Glomerular visceral epithelial cell (primary cell): Measurements from ENCODE around the gene CSTF3.
"Not testable (repeated sequence)": the region's sequence is repeated elsewhere in the genome, so short reads cannot be mapped to it uniquely, and the experiment has no call there.

ENCODE experiments used
- DNase-seq: peaks from one replicate; pipeline ENCODE4 v3.0.0-alpha.2; 2016; ENCODE audit errors: extremely low spot score

The CSTF3 gene

DNA sequence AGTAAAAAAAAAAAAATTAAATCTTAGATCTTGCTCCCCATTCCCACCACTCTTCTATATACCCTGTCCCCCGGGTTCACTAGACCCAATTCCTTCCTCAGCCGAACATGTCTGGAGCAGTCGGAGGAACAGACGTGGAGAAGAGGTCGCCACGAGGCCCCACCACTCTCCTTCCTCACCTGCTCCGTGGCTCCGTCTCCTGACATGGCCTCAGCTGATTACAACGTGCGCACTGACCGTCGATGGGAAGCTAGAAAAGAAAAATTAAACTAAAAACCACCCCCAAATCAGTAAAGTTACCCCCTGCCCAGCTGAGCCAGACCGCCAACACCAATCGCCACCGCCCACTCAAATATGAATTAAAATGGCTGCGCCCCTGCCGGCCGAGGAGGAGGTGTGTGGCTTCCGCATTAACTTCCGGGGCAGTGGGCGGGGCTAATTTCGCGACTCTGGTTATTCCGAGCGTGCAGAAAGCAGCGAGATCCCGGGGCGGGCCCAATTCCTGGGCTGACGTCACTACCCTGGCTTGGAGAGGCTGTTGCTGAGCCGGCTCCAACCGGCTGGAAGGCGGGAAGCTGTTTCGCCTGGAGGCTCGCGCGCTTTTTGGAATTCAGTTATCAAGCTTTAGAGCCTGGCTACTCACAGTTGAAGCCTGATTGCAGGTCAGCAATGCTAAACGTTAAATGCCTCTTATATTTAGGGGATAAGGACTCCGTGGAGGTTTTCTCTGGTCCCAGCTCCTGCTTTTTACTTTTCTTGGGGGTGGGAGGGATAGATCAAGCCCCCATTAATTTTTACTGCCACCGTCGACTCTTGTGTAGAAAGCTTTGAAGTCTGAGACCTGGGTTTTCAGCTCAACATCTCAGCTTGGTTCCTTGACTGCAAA, at the start of gene CSTF3:
TSS of gene CSTF3 (minus strand) at position 361 of the 886 bp plus-strand sequence. CDS start at position 206, 155 bp downstream.
- DNase-seq = peak; percentile 99

DNA sequence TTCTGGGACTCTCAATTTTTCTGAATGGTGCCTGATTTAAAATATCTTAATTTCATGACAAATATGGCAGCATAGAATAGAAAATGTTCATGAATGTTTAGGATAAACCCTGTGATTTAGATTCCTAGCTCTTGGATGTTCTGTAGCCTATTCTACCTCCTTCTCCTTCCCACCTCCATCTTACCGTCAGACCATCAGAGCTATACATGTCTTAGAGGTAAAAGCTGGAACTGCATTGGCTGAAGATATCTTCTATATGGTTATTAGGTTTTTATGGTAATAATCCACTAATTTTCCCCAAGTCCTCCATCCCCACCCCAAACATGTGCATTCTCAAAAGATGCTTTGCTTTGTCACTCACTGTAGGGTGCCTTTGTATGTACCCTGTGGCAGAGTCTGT, 46.9 kb upstream of the CSTF3 start:
- DNase-seq = no peak

DNA sequence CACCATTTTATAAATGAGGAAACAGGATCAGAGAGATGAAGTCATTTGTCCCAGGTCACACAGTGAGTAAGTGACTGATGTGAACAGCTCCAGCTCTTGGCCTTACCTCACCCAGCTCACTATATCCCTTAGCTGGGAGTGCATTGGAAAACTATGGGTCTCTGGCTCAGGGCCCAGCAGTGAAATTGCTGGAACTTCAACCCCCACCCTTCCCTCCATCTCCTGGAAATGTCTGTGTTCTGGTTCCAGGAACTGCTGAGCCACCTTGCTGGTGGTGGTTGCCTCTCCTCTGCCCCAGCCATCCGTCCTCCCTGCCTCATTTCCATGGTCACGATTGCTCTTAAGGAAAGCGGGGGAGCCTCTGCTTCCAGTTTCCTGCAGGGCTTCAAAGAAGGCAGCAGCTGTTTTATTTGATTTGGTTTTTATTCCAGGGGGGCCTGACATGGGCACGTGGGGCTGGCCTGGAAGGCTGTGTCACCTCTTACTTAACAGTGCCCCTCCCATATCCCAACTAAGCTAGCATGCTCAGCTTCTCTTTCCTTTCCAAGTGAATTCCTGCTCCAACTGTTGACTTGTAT, 46.2 kb upstream of the CSTF3 start:
- DNase-seq = no peak

DNA sequence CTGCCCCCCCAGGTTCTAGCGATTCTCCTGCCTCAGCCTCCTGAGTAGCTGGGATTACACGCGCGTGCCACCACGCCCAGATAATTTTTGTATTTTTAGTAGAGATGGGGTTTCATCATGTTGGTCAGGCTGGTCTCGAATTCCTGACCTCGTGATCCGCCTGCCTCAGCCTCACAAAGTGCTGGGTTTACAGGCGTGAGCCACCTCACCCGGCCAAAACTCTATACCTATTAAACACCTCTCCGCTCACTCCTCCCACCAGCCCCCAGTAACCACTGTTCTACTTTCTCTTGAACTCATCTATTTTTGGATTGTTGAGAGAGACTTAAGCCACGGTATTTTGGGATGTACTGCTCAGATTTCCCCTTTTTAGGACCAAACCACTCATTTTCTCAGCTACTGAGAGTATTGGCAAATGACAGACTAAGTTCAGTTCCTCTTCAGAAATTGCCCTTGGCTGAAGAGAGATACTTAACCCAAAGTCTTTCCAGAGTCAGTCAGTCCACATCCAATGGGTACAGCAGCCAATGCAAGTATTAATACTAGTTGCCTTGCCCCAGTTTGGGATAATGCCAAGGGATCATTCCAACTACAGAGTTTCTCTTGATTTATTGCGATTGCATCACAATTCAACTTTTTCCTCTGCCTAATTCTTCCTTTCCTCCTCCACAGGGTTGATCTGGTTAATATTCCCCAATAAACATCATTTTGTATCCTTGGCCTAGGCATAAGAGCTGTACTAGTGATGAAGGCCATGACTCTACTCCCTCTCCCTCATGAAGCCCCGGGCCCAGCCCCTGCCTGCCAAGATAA, 36.8 kb upstream of the CSTF3 start:
- DNase-seq = no peak

GRCh38 chr11:33195462-33196173, 34.3 kb upstream of the CSTF3 start:
- no peak for DNase-seq

DNA sequence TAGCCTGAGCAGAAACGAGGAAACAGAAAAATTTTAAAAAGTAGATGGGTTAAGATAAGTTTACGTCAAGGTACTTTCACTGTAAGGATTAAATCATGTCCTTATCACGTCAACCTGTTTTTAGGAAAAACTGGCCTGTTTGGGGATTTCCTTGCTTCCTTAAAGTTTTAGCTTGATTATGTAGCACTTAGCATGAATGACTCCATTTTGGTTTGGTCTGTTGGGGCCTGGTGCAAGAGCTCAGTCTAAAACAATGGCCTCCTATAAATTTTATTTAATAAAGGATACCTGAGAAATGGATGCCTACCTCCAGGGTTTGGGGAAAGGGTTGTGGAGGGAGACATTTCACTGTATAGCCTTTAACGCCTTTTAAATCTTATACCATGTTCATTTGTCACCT, 33.2 kb upstream of the CSTF3 start:
- no peak for DNase-seq

- DNase-seq = no peak
Observed at GRCh38 chr11:33191467-33191866, 30.2 kb upstream of the CSTF3 start.

GRCh38 chr11:33187998-33188722, 26.9 kb upstream of the CSTF3 start:
- DNase-seq = no peak

- no peak for DNase-seq
Observed at GRCh38 chr11:33185756-33186155, 24.5 kb upstream of the CSTF3 start.

DNA sequence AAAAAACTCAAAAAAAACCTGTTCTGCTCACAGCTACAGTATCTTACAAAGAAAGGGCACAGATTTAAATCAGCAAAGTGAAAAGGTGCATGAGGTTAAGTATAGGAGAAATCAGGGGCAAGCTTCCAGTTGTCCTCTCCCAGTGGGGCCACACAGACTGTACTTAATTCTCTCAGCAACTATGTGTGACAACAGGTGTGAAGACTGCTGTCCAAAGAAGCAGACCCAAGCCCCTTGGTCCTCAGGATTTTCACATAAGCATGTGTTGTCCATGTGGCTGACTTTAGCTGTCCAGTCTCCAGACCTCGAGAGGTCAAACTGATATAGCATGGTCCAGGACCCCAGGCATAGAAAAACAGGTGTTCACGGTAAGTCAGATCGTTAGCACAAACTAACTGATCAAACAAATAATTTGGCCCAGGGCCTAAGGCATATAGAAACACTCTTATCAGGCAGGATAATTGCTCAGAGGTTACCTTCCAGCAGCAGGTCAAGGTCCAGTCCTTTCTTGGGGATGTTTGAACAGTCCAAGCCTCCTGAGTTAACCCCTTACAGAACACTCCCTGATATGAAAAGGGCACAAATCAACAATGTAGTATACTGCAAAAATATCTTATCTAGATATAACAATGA, 21.1 kb upstream of the CSTF3 start:
- DNase-seq = no peak

DNA sequence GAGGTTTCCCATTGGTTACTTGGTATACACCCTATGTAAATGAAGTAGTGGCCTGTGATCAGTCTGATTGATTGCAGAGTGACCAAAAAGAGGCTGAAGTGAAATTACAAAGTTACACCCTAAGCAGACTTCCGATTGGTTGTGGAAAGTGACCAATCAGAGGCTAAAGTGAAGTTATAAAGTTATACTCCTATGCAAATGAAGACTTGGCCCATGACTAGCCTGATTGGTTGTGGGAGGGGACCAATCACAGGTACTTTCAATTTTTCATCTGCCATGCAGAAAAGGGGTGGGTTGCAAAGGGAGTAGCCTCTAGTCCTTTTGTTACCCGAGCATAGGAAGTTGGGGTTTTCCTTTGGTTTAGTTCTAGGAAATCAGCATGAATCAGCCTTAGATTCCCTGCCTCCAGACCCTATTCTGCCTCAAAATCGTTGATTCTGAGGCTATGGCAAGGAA, 18.1 kb upstream of the CSTF3 start:
- no peak for DNase-seq

- no peak for DNase-seq
Observed at GRCh38 chr11:33178443-33179180, 17.3 kb upstream of the CSTF3 start.

DNA sequence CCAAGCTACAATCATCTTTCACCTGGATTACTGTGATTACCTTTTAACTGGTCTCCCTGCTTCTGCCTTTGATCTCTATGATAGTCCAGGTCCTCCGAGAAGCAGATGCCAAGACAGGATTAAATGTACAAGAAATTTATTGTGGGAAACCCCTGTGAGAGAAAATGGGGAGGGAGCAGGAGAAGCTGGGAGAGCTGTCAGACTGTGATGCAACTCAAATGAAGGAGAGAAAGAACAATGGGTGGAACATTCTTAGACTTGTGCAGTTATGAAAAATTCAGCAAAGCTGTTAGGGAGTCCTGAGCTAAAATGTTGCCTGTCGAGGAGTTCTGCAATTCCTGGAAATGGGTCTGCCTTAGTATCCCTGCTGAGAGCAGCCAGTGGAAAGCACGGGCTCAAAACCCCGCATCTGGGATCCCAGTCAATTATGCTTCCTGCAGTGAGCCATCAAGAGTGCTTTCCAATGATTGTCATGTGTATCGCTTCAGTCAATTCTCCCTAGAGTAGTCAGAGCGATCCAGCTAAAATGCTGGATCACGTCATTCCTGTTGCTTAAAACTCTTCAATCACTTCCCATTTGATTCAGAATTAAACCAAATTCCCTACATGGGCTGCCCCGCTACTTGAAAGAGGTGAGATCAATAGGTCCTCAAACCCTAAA, 16.5 kb upstream of the CSTF3 start:
- DNase-seq = no peak

DNA sequence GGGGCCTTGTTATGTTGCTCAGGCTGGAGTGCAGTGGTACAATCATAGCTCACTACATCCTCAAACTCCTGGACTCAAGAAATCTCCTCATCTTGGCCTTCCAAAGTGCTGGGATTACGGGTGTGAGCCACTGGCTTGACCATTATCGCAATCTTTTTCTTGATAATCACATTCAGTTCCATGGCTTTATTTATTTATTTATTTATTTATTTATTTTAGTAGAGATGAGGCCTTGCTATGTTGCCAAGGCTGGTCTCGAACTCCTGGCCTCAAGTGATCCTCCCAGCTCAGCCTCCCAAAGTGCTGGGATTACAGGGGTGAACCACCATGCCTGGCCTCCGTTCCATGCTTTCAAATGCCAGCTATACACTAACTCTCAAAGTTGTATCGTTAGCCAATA, 15.5 kb upstream of the CSTF3 start:
- DNase-seq = not testable (repeated sequence)

DNA sequence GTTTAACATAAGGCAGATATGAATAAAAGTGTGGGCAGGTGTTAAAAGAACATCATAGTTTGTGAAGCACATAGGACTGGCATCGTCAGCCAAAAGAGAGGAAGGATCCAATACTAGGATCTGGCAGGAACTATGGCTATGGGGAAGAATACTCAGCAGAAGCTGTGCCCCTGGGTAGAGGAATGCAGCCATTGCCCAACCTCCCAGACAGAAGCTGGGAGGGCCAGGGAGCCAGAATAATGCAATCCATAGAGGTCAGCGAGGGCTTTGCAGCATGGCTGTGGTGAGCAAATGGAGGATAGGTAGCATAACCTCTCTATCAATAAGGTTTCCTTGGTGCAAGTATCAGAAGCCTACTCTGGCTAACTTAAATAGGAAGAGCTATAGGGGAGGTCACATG, 11.7 kb upstream of the CSTF3 start:
- no peak for DNase-seq

GRCh38 chr11:33172345-33172744, 11.1 kb upstream of the CSTF3 start:
- no peak for DNase-seq

DNA sequence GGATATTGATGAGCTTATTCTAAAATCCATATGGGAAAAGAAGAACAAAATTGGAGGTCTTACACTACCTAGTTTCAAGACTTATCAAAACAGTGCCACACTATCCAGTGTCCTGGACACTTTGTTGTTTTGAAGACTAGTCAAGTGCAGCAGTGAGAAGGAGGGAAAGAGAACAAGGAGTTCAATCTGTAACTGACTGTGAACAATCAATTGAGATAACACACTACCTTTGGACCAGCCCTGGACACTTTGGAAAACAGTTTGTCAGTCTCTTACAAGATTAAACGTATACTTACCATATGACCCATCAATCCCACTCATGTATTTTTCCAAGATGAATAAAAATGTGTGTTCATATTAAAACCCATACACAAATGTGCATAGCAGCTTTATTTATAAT, 10.0 kb upstream of the CSTF3 start:
- no peak for DNase-seq

DNA sequence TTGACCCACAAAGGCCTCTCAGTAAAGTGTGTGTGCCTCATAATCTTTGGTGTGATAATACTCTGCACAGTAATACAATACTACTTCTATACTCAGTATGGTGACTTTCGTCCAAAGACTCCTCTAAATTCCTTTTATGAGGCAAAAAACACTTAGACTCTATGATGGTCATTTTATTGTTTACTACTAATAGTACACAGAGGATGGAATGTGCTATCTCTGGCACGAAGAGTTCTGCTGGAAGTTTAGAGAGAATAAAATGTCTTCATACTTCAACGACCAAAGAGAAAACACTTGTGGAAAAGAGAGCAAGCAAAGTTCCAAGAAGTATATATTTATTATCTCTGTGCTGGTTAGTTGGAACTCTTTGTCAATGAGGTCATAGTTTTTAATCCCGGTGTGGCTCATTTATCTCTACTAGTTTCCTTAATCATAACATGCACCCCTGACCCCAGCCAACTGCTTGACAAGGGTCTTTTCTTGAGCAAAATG, 7.5 kb upstream of the CSTF3 start:
- no peak for DNase-seq

DNA sequence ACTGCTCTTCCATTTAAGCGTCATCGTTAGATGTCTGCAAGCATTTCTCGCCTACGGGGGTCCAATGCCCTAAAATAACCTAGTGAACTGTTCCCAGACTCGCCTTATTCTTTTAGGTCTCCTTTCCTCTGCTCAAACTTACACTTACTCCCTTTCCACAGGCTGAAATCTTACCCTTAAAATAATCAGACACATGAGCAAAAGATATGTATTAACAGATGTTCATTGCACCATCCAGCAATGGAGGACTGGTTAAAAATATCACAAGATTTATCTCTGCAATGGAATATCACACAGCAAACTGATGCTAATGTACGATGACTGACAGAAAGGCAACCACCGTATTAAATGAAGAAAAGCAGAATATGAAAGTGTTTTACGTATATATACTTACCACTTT, 1.6 kb upstream of the CSTF3 start:
- DNase-seq = no peak
